ENCODE data around the gene COQ2. TPM values are rescaled to one million over a fixed set of nuclear protein-coding genes. Genes with fewer than 3 reads are reported as not detected.
"Not testable (repeated sequence)": the region's sequence is repeated elsewhere in the genome, so short reads cannot be mapped to it uniquely, and the experiment has no call there.

The COQ2 gene
- total and polyA plus RNA-seq, 8 donors, result 1.8 to 10.1 (median 8.0) TPM

DNA sequence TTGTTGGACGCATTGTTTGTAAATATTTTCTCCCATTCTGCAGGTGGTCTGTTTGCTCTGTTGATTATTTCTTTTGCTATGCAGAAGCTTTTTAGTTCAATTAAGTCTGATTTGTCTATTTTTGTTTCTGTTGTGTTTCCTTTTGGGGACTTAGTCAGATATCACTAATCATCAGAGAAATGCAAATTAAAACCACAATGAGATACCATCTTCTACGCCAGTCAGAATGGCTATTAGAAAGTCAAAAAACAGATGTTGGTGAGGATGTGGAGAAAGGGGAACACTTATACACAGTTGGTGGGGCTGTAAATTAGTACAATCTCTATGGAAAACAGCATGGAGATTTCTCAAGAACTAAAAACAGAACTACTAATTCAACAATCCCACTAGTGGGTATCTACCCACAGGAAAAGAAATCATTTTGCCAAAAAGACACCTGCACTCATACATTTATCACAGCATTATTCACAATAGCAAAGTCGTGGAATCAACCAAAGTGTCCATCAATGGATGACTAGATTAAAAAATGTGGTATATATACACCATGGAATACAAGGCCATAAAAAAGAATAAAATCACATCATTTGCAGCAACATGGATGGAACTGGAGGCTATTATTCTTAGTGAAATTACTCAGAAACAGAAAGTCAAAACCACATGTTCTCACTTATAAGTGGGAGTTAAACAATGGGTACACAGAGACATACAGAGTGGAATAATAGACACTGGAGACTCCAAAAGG is 8.1 kb downstream of the COQ2 start:
- Histone ChIP-seq H3K9me3 (no peaks in the 10 kb centered on the region), H3K36me3 (peaks cover 0 to 38% (median 25%) of the 10 kb centered on the region in 4 donors)
- intact Hi-C loops (cut with DNase I; ENCODE audit: low total_unique reads), result no loop called here

GRCh38 chr4:83273926-83274325 is 10.7 kb downstream of the COQ2 start:
- H3K4me1 ChIP-seq; DNase-seq; intact Hi-C loops (cut with DNase I; ENCODE audit: low total_unique reads); H3K27ac ChIP-seq; H3K27me3 ChIP-seq; H3K4me3 ChIP-seq; H3K9me3 ChIP-seq: not testable (repeated sequence)
- WGBS, 5 donors, result 86 to 100% (median 96%) methylated on average over 3 of the region's 3 CpGs
- peaks cover 0 to 55% (median 44%) of the 10 kb centered on the region in 4 donors for H3K36me3 ChIP-seq

More for the DNA sequence above, 8.1 kb downstream of the COQ2 start:
- WGBS, 5 donors, result 68 to 86% (median 78%) methylated on average over 3 of the region's 3 CpGs
- Histone ChIP-seq H3K27me3 (no peaks in the 10 kb centered on the region), H3K27ac (no peak overlapping the region), H3K4me1 (peaks cover 0 to 8% (median under 1%) of the 10 kb centered on the region in 4 donors), H3K4me3 (no peak overlapping the region)
- TF ChIP-seq EP300 (IDR thresholded peaks at IDR 0.05), result no peak
- no peak for TF ChIP-seq POLR2AphosphoS5 (IDR thresholded peaks at IDR 0.05)
- no peak for TF ChIP-seq CTCF (IDR thresholded peaks at IDR 0.05)
- no peak for TF ChIP-seq POLR2A (IDR thresholded peaks at IDR 0.05)
- DNase-seq, result no peak

GRCh38 chr4:83272900-83273299 is 11.7 kb downstream of the COQ2 start:
- Histone ChIP-seq H3K4me3 (no peak overlapping the region), H3K4me1 (no peaks in the 10 kb centered on the region), H3K27me3 (no peaks in the 10 kb centered on the region), H3K9me3 (no peaks in the 10 kb centered on the region), H3K36me3 (peaks cover 0 to 57% (median 41%) of the 10 kb centered on the region in 4 donors), H3K27ac (no peak overlapping the region)
- no peak for DNase-seq
- intact Hi-C loops (cut with DNase I; ENCODE audit: low total_unique reads), result no loop called here
- TF ChIP-seq EP300 (IDR thresholded peaks at IDR 0.05), result no peak
- no peak for TF ChIP-seq POLR2A (IDR thresholded peaks at IDR 0.05)
- no peak for TF ChIP-seq POLR2AphosphoS5 (IDR thresholded peaks at IDR 0.05)
- no peak for TF ChIP-seq CTCF (IDR thresholded peaks at IDR 0.05)
- WGBS, 5 donors, result 77 to 97% (median 87%) methylated on average over 5 of the region's 5 CpGs

GRCh38 chr4:83269256-83269655 is 15.3 kb downstream of the COQ2 start:
- intact Hi-C loops (cut with DNase I; ENCODE audit: low total_unique reads), result no loop called here
- no peaks in the 10 kb centered on the region for H3K9me3 ChIP-seq
- TF ChIP-seq CTCF (IDR thresholded peaks at IDR 0.05) (no peak), EP300 (IDR thresholded peaks at IDR 0.05) (no peak), POLR2A (IDR thresholded peaks at IDR 0.05) (no peak), POLR2AphosphoS5 (IDR thresholded peaks at IDR 0.05) (no peak)
- 83 to 100% (median 91%) methylated on average over 1 of the region's 1 CpG for WGBS, 5 donors
- peaks cover 0 to 71% (median 51%) of the 10 kb centered on the region in 4 donors for H3K36me3 ChIP-seq
- no peaks in the 10 kb centered on the region for H3K27me3 ChIP-seq
- DNase-seq, result no peak
- H3K4me1 ChIP-seq, result no peaks in the 10 kb centered on the region
- H3K27ac ChIP-seq, result no peak overlapping the region
- H3K4me3 ChIP-seq, result no peak overlapping the region

GRCh38 chr4:83268491-83268890 is 16.1 kb downstream of the COQ2 start:
- peaks cover 0 to 77% (median 51%) of the 10 kb centered on the region in 4 donors for H3K36me3 ChIP-seq
- H3K4me1 ChIP-seq, result no peaks in the 10 kb centered on the region

More at GRCh38 chr4:83268491-83268890, 16.1 kb downstream of the COQ2 start:
- Histone ChIP-seq H3K4me3 (no peak overlapping the region), H3K9me3 (no peaks in the 10 kb centered on the region), H3K27me3 (no peaks in the 10 kb centered on the region), H3K27ac (no peak overlapping the region)
- intact Hi-C loops (cut with DNase I; ENCODE audit: low total_unique reads), result no loop called here
- DNase-seq, result no peak
- 41 to 93% (median 44%) methylated on average over 2 of the region's 2 CpGs for WGBS, 5 donors
- TF ChIP-seq POLR2A (IDR thresholded peaks at IDR 0.05) (no peak), CTCF (IDR thresholded peaks at IDR 0.05) (no peak), EP300 (IDR thresholded peaks at IDR 0.05) (no peak), POLR2AphosphoS5 (IDR thresholded peaks at IDR 0.05) (no peak)

Data from stomach (tissue), 9 donors.